GM21447 (cell line): ENCODE measurements around the gene SRPK2.
"Not testable (repeated sequence)": the region's sequence is repeated elsewhere in the genome, so short reads cannot be mapped to it uniquely, and the experiment has no call there.

Experiments used
- ATAC-seq: cut with Tn5 transposase; IDR thresholded peaks from one replicate; pipeline ENCODE4 v1.9.1; 2021; ENCODE audit not compliant: unreplicated experiment

Gene SRPK2

DNA sequence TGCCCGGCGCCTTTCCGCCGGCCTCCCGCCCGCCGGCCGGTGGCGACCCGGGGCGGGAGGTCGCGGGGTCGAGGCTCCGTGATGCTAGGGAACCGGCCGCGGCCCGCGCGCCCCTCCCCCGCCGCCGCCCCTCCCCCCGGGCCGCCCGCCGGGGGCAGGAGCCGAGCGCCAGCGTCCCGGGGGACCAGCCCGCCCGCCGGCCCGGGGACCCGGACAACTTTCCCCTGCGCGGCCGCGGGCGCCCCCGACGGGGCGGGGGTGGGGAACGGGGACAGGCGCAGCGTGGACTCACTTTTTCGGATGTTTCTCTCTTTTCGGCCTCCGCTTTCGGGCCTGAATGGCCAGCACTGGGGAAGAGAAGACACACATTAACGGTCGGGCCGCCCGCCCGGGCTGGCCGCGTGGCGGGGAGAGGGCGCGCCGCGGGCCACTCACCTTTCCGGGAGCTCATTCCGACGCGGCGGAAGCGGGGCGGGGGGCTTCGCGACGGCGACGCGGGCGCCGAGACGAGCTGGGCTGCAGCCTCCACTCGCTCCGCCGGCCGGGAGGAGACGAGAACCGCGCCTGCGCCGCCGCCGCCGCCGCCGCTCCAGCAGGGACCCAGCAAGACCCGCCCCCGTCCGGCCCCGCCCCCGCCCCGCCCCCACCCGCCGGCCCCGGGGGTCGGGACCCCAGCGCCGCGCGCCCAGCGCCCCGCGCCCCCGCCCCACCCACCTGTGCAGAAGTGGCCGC is at the start of gene SRPK2:
Gene SRPK2 (minus strand): TSS at position 566 of the 732 bp plus-strand sequence.
- ATAC-seq, result peak; percentile 69

DNA sequence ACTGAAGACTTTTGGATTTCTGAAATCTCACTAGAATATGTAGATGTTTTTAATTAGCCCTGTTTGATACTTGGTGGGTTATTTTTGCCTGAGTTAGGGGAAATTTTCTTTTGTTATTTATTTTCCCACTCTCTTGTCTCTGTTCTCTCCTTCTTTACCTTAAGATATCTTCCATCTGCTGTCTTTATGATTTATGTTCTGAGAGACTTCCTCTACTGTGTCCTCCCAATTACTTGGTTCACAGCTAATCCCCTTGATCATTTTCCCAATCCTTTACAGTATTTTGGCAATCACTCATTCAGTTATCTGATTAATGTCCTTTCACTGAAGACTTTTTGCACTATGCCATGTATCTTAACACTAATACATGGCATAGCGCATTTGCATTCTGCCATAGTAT is 49.5 kb upstream of the SRPK2 start:
- ATAC-seq, result no peak

GRCh38 chr7:105437356-105437755 is 48.6 kb upstream of the SRPK2 start:
- not testable (repeated sequence) for ATAC-seq

GRCh38 chr7:105429746-105430612 is 41.3 kb upstream of the SRPK2 start:
- no peak for ATAC-seq

DNA sequence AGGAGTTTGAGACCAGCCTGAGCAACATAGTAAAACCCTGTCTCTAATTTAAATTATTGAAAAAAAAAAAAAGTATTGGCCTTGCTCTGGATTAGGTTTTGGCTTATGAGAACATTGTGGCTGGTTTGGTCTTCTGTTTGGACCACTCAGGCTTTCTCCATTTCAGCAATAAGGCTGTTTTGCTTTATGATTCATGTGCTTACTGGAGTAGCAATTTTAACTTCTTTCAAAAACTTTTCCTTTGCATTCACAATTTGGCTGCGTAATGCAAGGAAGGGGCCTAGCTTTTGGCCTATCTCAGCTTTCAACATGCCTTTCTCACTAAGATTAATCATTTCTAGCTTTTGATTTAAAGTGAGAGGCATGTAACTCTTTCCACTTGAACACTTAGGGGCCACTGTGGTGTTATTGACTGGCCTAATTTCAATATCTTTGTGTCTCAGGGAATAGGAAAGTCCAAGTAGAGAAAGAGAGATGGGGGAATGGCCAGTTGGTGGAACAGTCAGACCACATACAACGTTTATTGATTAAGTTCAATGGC is 38.0 kb upstream of the SRPK2 start:
- ATAC-seq, result no peak

GRCh38 chr7:105423987-105424386 is 35.3 kb upstream of the SRPK2 start:
- no peak for ATAC-seq

- no peak for ATAC-seq
These were observed 25.2 kb upstream of the SRPK2 start for GRCh38 chr7:105413887-105414437.

DNA sequence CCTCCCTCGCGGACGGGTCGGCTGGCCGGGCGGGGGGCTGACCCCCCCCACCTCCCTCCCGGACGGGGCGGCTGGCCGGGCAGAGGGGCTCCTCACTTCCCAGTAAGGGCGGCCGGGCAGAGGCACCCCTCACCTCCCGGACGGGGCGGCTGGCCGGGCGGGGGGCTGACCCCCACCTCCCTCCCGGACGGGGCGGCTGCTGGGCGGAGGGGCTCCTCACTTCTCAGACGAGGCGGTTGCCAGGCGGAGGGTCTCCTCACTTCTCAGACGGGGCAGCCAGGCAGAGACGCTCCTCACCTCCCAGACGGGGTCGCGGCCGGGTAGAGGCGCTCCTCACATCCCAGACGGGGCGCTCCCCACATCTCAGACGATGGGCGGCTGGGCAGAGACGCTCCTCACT is 22.1 kb upstream of the SRPK2 start:
- ATAC-seq, result not testable (repeated sequence)

DNA sequence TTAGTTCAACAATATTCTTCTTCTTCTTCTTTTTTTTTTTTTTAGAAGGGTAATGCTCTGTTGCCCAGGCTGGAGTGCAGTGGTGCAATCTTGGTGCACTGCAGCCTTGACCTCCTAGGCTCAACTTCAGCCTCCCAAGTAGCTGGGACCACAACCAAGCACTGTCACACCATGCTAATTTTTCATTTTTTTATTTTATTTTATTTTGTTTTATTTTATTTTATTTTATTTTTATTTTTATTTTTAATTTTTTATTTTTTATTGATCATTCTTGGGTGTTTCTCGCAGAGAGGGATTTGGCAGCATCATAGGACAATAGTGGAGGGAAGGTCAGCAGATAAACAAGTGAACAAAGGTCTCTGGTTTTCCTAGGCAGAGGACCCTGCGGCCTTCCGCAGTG is 21.1 kb upstream of the SRPK2 start:
- not testable (repeated sequence) for ATAC-seq

DNA sequence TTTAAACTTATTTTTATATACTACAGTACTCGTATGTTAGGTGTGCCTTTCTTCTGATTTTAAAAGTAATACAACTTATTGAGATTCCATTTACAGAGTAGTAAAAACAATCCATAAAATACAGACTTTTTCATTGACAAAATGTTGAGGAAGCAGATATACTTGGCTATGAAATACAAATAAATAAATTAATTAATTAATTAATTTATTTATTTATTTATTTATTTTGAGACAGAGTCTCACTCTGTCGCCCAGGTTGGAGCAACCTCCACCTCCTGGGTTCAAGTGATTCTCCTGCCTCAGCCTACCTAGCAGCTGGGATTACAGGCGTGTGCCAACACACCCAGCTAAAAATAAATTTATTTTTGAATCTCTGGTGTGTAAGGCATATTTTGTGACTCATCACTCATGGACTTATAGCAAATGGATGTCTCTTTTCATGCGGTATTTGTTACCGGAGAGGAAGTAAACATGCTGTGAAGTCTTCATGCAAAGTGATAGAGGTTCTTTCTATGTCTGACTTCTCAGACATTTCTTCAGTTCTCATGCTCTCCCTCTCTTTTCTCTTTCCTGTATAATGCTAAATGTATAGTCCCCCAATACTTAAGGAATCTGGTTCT is 20.2 kb upstream of the SRPK2 start:
- ATAC-seq, result no peak

- no peak for ATAC-seq
These were observed 14.4 kb upstream of the SRPK2 start for GRCh38 chr7:105403128-105403527.

DNA sequence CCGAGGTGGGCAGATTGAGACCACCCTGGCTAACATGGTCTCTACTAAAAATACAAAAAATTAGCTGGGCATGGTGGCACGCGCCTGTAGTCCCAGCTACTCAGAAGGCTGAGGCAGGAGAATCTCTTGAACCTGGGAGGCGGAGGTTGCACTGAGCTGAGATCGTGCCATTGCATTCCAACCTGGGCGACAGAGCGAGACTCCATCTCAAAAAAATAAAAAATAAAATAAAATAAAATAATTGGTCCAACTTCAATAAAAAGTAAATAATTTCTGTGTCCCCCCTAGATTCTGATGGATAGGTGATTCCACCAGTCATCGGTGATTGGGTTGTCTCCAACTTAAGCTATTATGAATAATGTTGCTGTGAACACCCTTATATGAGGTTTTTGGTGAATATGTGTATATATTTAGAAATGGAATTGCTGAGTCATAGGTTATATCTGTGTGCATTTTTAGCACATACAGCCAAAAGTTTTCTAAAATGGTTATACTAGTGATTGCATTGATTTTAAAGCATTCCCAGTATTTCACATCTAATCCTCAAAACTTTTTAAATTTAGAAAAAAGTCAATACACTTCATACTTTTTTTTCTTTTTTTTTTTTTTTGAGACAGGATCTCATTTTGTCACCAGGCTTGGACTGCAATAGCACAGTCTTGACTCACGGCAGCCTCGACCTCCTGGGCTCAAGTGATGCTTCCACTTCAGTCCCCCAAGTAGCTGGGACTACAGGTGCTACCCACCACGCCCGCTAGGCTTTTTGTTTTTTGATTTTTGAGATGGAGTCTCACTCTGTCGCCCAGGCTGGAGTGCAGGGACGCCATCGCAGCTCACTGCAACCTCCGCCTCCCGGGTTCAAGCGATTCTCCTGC is 13.7 kb upstream of the SRPK2 start:
- ATAC-seq, result no peak

DNA sequence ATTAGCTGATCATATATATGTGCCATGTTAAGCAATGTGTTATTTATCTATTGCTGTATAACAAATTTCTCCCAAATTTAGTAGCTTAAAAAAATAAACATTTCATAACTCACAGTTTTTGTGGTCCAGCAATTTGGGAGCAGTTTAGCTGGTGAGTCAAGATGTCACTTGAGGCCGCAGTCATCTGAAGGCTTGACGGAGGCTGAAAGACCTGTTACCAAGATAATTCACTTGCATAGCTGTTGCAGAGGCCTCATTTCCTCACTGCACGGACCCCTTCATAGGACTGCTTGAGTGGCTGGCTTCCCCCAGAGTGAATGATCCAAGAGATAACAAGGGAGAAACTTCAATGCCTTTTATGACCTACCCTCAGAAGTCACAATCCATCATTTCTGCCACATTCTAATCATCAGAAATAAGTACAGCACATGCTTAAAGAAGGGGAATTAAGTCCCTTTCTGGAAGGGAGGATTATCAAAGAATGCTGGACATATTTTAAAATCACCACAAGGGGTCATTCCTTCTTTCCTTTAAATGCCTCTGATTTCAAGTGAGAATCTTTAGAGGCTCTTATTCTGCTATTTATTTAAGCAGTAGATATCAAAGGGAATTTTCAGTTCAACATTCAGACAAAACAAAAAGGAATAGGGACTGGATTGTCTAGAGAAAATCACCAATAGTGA is 10.5 kb upstream of the SRPK2 start:
- no peak for ATAC-seq

DNA sequence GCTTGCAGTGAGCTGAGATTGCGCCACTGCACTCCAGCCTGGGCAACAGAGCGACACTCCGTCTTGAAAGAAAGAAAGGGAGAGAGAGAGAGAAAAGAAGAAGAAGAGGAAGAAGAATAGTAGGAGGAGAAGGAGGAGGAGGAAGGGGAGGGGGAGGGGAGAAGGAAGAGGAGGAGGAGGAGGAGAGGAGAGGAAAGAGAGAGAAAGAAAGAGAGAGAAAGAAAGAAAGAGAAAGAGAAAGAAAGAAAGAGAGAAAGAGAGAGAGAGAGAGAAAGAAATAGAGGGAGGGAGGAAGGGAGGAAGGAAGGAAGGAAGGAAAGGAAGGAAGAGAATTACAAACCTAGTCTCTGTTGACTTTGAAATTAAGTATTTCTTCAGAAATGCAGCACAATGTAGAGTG is 7.8 kb upstream of the SRPK2 start:
- no peak for ATAC-seq

- no peak for ATAC-seq
These were observed 2.7 kb upstream of the SRPK2 start for GRCh38 chr7:105391429-105391828.

DNA sequence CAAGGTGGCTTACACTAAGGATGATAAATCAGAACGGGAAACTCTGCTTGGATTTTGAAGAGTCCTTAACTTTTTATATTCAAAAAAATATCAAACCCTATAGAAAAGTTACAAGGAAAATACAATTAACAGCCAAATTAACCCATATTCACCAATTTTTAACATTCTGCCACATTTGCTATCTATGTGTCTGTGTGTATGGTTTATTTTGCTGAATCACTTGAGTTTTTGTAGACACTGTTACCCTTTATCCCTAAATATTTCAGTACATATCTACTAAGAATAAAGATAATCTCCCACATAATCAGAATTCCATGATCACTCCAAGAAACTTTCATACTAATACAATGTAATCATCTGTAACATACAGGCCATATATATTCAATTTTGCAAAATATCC is 1.2 kb upstream of the SRPK2 start:
- no peak for ATAC-seq

DNA sequence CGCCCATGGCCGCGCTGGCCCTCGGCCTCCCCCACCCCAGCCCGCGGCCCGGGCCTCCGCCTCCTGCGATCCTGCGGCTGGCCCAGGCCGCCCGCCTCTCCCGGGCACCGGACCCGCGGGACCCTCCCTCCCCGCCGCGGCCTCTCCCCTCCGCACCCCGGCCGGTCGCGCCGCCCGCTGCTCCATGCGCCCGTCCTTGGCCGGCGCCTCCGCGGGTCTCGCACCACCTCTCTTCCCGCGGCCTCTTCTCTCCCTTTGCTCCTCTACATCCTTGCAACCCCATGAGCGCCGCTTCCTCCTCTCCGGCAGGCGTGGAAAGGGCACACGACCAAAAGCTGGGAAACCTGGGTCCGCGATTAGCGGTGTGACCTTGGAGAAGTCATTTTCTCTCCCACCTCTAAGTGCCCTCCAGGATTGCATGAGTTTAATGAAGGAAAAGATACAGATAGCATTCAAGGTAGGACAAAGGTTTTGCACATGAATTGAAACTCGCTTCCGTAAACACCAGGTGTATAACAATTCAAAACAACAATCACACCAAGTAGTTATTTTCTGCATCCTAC is 448 bp upstream of the SRPK2 start:
- peak; percentile 29 for ATAC-seq

GRCh38 chr7:105387508-105388355 is 989 bp downstream of the SRPK2 start:
- ATAC-seq, result peak; percentile 40
